Measurements from ENCODE around the gene P2RY6. TPM values are rescaled to one million over a fixed set of nuclear protein-coding genes. Genes with fewer than 3 reads are reported as not detected.

P2RY6 gene
- total RNA-seq, 4 donors from 2014 or later = 0.63 to 3.3 (median 0.90) TPM; not detected in 1

DNA sequence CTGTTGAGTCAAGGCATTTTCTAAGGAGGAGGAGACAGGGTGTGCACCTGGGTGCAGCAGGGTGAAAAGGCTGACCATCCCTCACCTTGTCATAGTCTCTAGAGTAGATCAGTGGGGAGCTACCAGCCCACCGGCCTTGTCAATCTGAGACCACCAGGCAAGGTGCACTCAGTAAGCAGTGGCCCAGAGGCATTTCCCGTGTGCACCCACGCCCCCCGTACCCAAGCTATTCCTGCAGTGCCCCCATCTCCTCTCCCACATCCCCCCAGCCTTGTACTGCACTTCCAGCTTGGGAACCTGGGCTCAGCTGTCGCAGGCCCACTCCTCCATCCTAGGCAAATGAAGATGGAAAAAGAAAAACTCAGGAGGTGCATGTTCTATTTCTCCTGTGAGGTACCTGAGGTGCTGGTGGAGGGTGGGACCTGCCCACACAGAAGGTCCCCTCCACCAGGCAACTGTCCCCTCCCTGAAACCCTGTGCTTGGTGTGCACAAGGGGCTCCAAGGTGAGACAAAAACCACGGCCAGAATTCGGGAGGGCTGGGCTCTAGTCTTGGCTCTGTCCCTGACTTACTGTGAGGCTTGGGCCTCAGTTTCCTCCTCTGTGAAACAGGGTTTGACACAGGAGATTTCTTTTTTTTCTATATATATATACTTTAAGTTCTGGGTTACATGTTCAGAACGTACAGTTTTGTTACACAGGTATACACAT lies 45.7 kb upstream of the P2RY6 start:
- H3K27ac ChIP-seq = no peak overlapping the region
- TF ChIP-seq, protein P1, sequence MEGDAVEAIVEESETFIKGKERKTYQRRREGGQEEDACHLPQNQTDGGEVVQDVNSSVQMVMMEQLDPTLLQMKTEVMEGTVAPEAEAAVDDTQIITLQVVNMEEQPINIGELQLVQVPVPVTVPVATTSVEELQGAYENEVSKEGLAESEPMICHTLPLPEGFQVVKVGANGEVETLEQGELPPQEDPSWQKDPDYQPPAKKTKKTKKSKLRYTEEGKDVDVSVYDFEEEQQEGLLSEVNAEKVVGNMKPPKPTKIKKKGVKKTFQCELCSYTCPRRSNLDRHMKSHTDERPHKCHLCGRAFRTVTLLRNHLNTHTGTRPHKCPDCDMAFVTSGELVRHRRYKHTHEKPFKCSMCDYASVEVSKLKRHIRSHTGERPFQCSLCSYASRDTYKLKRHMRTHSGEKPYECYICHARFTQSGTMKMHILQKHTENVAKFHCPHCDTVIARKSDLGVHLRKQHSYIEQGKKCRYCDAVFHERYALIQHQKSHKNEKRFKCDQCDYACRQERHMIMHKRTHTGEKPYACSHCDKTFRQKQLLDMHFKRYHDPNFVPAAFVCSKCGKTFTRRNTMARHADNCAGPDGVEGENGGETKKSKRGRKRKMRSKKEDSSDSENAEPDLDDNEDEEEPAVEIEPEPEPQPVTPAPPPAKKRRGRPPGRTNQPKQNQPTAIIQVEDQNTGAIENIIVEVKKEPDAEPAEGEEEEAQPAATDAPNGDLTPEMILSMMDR (IDR thresholded peaks at IDR 0.05) = no peak
- TF ChIP-seq EP300 (IDR thresholded peaks at IDR 0.05) = no peak
- no peak for TF ChIP-seq POLR2A (IDR thresholded peaks at IDR 0.05)
- no peak overlapping the region for H3K4me3 ChIP-seq
- H3K27me3 ChIP-seq = no peaks in the 10 kb centered on the region
- no peaks in the 10 kb centered on the region for H3K36me3 ChIP-seq
- H3K4me1 ChIP-seq = peaks cover 0 to 7% (median 0%) of the 10 kb centered on the region in 4 donors
- DNase-seq (ENCODE audit: low spot score in 2 of 2) = no peak
- 75% methylated on average over 8 of the region's 8 CpGs for WGBS, 2 donors
- H3K9me3 ChIP-seq = no peaks in the 10 kb centered on the region

DNA sequence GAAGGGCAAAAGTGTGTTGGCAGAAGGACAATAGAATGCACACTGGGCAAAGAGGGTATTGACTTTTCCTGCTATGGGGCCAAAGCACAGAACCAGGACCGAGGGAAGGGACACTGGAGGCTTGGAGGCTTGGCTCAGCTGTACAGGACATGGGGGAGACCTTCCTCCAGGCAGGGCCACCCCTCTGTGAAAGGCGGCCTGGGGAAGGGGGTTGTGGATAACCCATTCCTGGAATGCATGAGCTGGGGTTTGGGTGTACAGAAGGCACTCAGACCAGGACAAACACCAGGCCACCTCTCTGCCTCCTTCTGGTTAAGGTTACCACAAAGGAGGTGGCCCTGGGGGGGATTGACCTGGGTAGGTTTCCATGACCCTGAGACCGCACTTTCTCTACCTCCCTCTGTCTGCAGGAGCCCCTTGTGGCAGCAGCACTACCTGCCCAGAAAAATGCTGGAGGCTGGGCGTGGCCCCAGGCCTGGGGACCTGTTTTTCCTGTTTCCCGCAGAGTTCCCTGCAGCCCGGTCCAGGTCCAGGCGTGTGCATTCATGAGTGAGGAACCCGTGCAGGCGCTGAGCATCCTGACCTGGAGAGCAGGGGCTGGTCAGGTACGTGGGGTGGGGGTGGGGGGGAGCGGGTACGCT lies 44.4 kb upstream of the P2RY6 start:
- no peak overlapping the region for H3K4me3 ChIP-seq
- H3K27ac ChIP-seq = no peak overlapping the region
- no peak for DNase-seq (ENCODE audit: low spot score in 2 of 2)
- no peaks in the 10 kb centered on the region for H3K36me3 ChIP-seq
- peaks cover 0 to 7% (median 0%) of the 10 kb centered on the region in 4 donors for H3K4me1 ChIP-seq
- H3K9me3 ChIP-seq = no peaks in the 10 kb centered on the region
- TF ChIP-seq, protein P1 (IDR thresholded peaks at IDR 0.05) = no peak
- TF ChIP-seq EP300 (IDR thresholded peaks at IDR 0.05) (no peak), POLR2A (IDR thresholded peaks at IDR 0.05) (no peak)
- H3K27me3 ChIP-seq = no peaks in the 10 kb centered on the region
- WGBS, 2 donors = 64 to 68% methylated on average over 9 of the region's 12 CpGs

DNA sequence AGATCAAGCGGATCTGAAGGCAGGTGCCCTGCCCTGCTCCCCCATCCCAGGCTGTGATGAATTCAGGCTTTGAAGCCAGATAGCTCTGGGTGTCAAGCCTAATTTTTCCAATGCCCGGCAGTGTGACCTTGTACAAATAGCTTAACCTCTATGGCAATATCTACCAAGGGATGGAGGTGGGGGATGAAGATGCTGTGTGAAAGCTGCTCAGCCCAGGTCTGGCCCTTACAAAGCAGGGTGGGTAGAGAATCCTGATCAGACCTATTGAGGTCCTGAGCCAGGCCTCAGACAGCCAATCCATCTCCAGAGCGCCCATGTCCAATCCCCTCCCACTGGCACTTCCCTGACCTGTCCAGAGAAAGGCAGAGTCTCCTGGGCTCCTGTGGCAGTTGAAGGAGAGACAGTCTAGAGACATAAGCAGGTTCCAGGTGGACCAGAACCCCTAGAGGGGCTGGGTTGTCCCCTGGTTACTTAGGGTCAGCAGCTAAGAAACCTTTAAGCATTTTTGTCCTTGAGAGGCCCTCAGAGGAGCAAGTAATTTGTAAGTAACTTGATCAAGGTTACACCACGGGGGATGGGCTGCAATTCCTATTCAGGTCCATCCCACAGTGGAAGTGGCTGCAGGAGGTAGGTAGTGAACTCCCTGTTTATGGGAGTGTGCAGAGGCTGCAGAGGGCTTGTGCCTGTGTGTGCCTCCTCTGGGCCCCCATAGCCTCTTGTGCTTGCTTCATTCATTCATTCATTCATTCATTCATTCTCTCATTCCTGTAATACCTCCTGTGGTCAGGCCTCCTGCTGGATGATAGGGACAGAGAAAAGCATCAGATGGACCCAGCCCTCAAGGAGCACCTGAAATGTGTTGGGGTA lies 43.6 kb upstream of the P2RY6 start:
- DNase-seq (ENCODE audit: low spot score in 2 of 2) = no peak
- H3K4me1 ChIP-seq = peaks cover 0 to 7% (median 0%) of the 10 kb centered on the region in 4 donors
- no peak for TF ChIP-seq EP300 (IDR thresholded peaks at IDR 0.05)
- TF ChIP-seq, protein P1 (IDR thresholded peaks at IDR 0.05) = no peak
- TF ChIP-seq POLR2A (IDR thresholded peaks at IDR 0.05) = no peak
- H3K9me3 ChIP-seq = no peaks in the 10 kb centered on the region
- no peak overlapping the region for H3K4me3 ChIP-seq
- WGBS, 2 donors = 71 to 73% methylated on average over 3 to 4 of the region's 4 CpGs
- H3K27ac ChIP-seq = no peak overlapping the region
- no peaks in the 10 kb centered on the region for H3K36me3 ChIP-seq
- H3K27me3 ChIP-seq = no peaks in the 10 kb centered on the region

DNA sequence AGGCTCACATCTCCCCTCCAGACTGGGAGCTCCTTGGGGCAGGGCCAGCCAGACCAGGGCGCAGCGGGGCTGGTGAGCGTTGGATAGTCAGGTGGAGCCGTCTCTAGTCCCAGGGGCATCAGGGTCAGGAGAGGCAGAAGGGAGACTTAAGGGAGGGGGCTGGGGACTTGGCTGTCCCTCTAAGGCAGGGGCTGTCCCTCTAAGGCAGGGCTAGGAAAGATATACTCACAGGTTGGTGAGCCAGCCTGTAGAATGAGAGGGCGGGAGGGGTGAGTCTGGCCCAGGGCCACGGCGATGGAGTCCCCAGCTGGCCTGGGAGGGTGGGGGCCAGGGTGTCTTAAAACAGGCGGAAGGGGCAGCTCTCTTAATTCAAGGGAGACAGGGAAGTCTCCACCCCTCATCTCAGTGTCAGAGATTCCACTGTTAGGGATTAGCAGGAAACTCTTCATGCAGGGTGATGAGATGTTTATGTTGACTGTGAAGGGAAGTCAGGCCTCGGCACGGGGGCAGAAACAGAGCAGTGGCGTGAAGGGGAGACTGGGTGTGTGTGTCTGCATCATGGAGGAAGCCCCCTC lies 42.7 kb upstream of the P2RY6 start:
- no peak overlapping the region for H3K27ac ChIP-seq
- no peaks in the 10 kb centered on the region for H3K36me3 ChIP-seq
- no peak for DNase-seq (ENCODE audit: low spot score in 2 of 2)
- peaks cover 0 to 7% (median 0%) of the 10 kb centered on the region in 4 donors for H3K4me1 ChIP-seq
- WGBS, 2 donors = 61 to 66% methylated on average over 10 to 11 of the region's 11 CpGs
- TF ChIP-seq POLR2A (IDR thresholded peaks at IDR 0.05) (no peak), EP300 (IDR thresholded peaks at IDR 0.05) (no peak)
- TF ChIP-seq, protein P1 (IDR thresholded peaks at IDR 0.05) = no peak
- no peaks in the 10 kb centered on the region for H3K9me3 ChIP-seq
- no peak overlapping the region for H3K4me3 ChIP-seq
- no peaks in the 10 kb centered on the region for H3K27me3 ChIP-seq
